WTC11 (cell line): Measurements from ENCODE around the gene TRIM59. TPM values are rescaled to one million over a fixed set of nuclear protein-coding genes. Genes with fewer than 3 reads are reported as not detected.

Experiments used
- ATAC-seq: fragments of 200-7000 bp; cut with Tn5 transposase; 2 replicates; pipeline ENCODE4 v1.10.0; 2021; ENCODE audit warnings: mild to moderate bottlenecking, moderate library complexity
- CTCF ChIA-PET: fragments of 300-600 bp; sonication (Branson Sonifier 250); formaldehyde crosslinking; loops from one replicate; lab custom pipeline; 2021; ENCODE audit warnings: antibody characterized with exemption; lab: Charles Lee
- POLR2A ChIA-PET: fragments of 350-600 bp; sonication (Branson Sonifier 250); formaldehyde crosslinking; loops from one replicate; lab custom pipeline; 2021; ENCODE audit warnings: antibody characterized with exemption; lab: Charles Lee
- DNase-seq: peaks from one replicate; pipeline ENCODE4 v3.0.0; 2021; ENCODE audit warnings: low spot score
- H3K27ac Mint-ChIP-seq: 2 replicates; pipeline ENCODE4 v1.8.0; 2021; ENCODE audit warnings: mixed read lengths
- H3K27me3 Mint-ChIP-seq: 2 replicates; pipeline ENCODE4 v1.8.0; 2021; ENCODE audit warnings: low read depth, mild to moderate bottlenecking, moderate library complexity, mixed read lengths
- H3K36me3 Mint-ChIP-seq: 2 replicates; pipeline ENCODE4 v1.8.0; 2021; ENCODE audit warnings: mixed read lengths
- H3K4me1 Mint-ChIP-seq: 2 replicates; pipeline ENCODE4 v1.8.0; 2022; ENCODE audit warnings: mixed read lengths
- H3K4me3 Mint-ChIP-seq: 2 replicates; pipeline ENCODE4 v1.8.0; 2021; ENCODE audit warnings: mild to moderate bottlenecking, moderate library complexity, mixed read lengths
- H3K9me3 Mint-ChIP-seq: 2 replicates; pipeline ENCODE4 v1.8.0; 2021; ENCODE audit warnings: mixed read lengths
- CTCF ChIP-seq: fragments of 200-600 bp; IDR thresholded peaks from 2 replicates; pipeline ENCODE4 v1.8.0; 2022; ENCODE audit warnings: antibody characterized with exemption
- EMX1 ChIP-seq: fragments of 250-450 bp; sonication (Bioruptor Pico); IDR thresholded peaks from 2 replicates; pipeline ENCODE4 v1.8.0; 2021; ENCODE audit warnings: mild to moderate bottlenecking
- ESRRA ChIP-seq: sonication (generic); formaldehyde crosslinking; IDR thresholded peaks from 2 replicates; pipeline ENCODE4 v1.8.1; 2022; ENCODE audit warnings: mild to moderate bottlenecking, missing genetic modification reagents, borderline replicate concordance
- FOXK1 ChIP-seq: sonication (generic); formaldehyde crosslinking; IDR thresholded peaks from 2 replicates; pipeline ENCODE4 v1.8.0; 2022; ENCODE audit warnings: mild to moderate bottlenecking, moderate library complexity, missing genetic modification reagents
- GRHL2 ChIP-seq: fragments of 250-450 bp; sonication (Bioruptor Pico); IDR thresholded peaks from 2 replicates; pipeline ENCODE4 v1.8.0; 2022; ENCODE audit warnings: mild to moderate bottlenecking, moderate library complexity; ENCODE audit not compliant: insufficient replicate concordance, severe bottlenecking
- GTF2I ChIP-seq: fragments of 250-450 bp; sonication (Bioruptor Pico); conservative IDR thresholded peaks from 2 replicates; pipeline ENCODE4 v1.4.0; 2021; ENCODE audit warnings: mild to moderate bottlenecking
- JAZF1 ChIP-seq: fragments of 250-450 bp; sonication (Bioruptor Pico); IDR thresholded peaks from 2 replicates; pipeline ENCODE4 v1.9.0; 2021; ENCODE audit warnings: moderate library complexity, mild to moderate bottlenecking, inconsistent platforms
- PRDM15 ChIP-seq: sonication (generic); formaldehyde crosslinking; IDR thresholded peaks from 2 replicates; pipeline ENCODE4 v1.8.0; 2022; ENCODE audit warnings: missing genetic modification reagents
- ZBTB21 ChIP-seq: sonication (generic); formaldehyde crosslinking; IDR thresholded peaks from 2 replicates; pipeline ENCODE4 v1.8.1; 2023; ENCODE audit warnings: mild to moderate bottlenecking, missing genetic modification reagents, borderline replicate concordance
- ZNF121 ChIP-seq: sonication (generic); formaldehyde crosslinking; IDR thresholded peaks from 2 replicates; pipeline ENCODE4 v1.8.0; 2023; ENCODE audit warnings: missing genetic modification reagents
- ZNF423 ChIP-seq: fragments of 250-450 bp; sonication (Bioruptor Pico); IDR thresholded peaks from 2 replicates; pipeline ENCODE4 v2.1.2; 2022; ENCODE audit warnings: mild to moderate bottlenecking, moderate library complexity
- total RNA-seq: library from RNA; stranded (reverse); gene quantifications from 3 replicates; pipeline ENCODE4 v1.2.3, GENCODE V29; 2021

TRIM59 gene
- total RNA-seq, 1 experiment from 2014 or later, result 32.4 TPM

- TF ChIP-seq PRDM15 (no peak), CTCF (no peak), ESRRA (CRISPR knock-in tag) (no peak), JAZF1 (CRISPR knock-in tag) (no peak), ZNF423 (CRISPR knock-in tag) (no peak)
These were observed 21.7 kb downstream of the TRIM59 start (continued) for GRCh38 chr3:160427832-160428424.

- TF ChIP-seq GRHL2 (CRISPR knock-in tag), result no peak
- no peak for ATAC-seq
- peaks cover 88% of the 10 kb centered on the region for H3K36me3 Mint-ChIP-seq
- no peaks in the 10 kb centered on the region for H3K9me3 Mint-ChIP-seq
- DNase-seq, result no peak
- H3K27ac Mint-ChIP-seq, result no peak overlapping the region
- H3K4me3 Mint-ChIP-seq, result no peak overlapping the region
- POLR2A ChIA-PET, result no interaction called here
- no peaks in the 10 kb centered on the region for H3K4me1 Mint-ChIP-seq
- CTCF ChIA-PET, result no interaction called here
- no peaks in the 10 kb centered on the region for H3K27me3 Mint-ChIP-seq
These were observed 32.3 kb downstream of the TRIM59 start for GRCh38 chr3:160417311-160417710.

GRCh38 chr3:160413613-160414248, 35.9 kb downstream of the TRIM59 start:
- no peaks in the 10 kb centered on the region for H3K9me3 Mint-ChIP-seq
- H3K4me1 Mint-ChIP-seq, result no peaks in the 10 kb centered on the region
- H3K27ac Mint-ChIP-seq, result no peak overlapping the region
- DNase-seq (peak; percentile 71), ATAC-seq (peak; percentile 81)
- POLR2A ChIA-PET, result interaction anchor here (1.4 kb wide), 1 partner anchor 36 kb away, joined by 4 read pairs; the partner anchor contains the start of gene TRIM59
- no peaks in the 10 kb centered on the region for H3K27me3 Mint-ChIP-seq
- H3K4me3 Mint-ChIP-seq, result no peak overlapping the region
- H3K36me3 Mint-ChIP-seq, result peaks cover 72% of the 10 kb centered on the region
- no peak for TF ChIP-seq ZBTB21 (CRISPR knock-in tag)
- peak; percentile 68 for TF ChIP-seq CTCF
- CTCF ChIA-PET, result interaction anchor here (0.7 to 1.8 kb wide), 3 partner anchors 22 to 375 kb away, joined by 3 to 5 read pairs (median 3); no protein-coding TSS in a partner anchor

GRCh38 chr3:160412477-160412876, 37.1 kb downstream of the TRIM59 start:
- ChIA-PET POLR2A (interaction anchor here (1.4 kb wide), 1 partner anchor 37 kb away, joined by 4 read pairs; the partner anchor contains the start of gene TRIM59), CTCF (interaction anchor here (0.6 to 0.8 kb wide), 2 partner anchors 11 to 29 kb away, joined by 3 to 6 read pairs; no protein-coding TSS in a partner anchor)
- no peak for TF ChIP-seq EMX1 (CRISPR knock-in tag)
- no peak for TF ChIP-seq ZNF423 (CRISPR knock-in tag)
- peak; percentile 85; the same call in 1 of the 2 replicates for TF ChIP-seq GTF2I (CRISPR knock-in tag)
- TF ChIP-seq ZNF121 (CRISPR knock-in tag), result peak; percentile 97
- no peak for TF ChIP-seq FOXK1
- Mint-ChIP-seq H3K4me3 (no peak overlapping the region), H3K27ac (no peak overlapping the region), H3K36me3 (peaks cover 72% of the 10 kb centered on the region), H3K9me3 (no peaks in the 10 kb centered on the region), H3K27me3 (no peaks in the 10 kb centered on the region), H3K4me1 (no peaks in the 10 kb centered on the region)
- no peak for ATAC-seq
- DNase-seq, result no peak
